ENCODE data around the gene CAMK2D.

DNA sequence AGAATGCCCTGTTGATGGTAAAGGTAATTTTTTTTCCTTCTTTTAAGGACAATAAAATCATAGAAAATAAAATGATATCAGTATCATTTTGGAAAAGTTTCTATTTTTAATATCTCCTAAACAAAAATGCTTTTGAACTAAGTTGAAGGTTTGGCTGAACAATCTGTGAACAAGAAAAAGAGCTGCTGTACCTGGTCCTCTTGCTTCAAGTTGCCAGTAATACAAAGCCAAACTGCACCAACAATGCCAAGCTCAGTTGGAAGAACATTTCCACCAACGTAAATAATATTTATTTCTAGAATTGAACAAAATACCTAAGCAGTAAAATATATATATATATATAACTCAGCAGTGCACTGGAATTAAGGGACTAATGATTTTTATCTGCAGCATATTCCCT is 132.8 kb downstream of the CAMK2D start:
- TF ChIP-seq, protein P1, sequence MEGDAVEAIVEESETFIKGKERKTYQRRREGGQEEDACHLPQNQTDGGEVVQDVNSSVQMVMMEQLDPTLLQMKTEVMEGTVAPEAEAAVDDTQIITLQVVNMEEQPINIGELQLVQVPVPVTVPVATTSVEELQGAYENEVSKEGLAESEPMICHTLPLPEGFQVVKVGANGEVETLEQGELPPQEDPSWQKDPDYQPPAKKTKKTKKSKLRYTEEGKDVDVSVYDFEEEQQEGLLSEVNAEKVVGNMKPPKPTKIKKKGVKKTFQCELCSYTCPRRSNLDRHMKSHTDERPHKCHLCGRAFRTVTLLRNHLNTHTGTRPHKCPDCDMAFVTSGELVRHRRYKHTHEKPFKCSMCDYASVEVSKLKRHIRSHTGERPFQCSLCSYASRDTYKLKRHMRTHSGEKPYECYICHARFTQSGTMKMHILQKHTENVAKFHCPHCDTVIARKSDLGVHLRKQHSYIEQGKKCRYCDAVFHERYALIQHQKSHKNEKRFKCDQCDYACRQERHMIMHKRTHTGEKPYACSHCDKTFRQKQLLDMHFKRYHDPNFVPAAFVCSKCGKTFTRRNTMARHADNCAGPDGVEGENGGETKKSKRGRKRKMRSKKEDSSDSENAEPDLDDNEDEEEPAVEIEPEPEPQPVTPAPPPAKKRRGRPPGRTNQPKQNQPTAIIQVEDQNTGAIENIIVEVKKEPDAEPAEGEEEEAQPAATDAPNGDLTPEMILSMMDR (IDR thresholded peaks at IDR 0.05), result no peak
- no peak for TF ChIP-seq POLR2A (IDR thresholded peaks at IDR 0.05)

All from thyroid gland (tissue), 4 donors.